Measurements from ENCODE around the gene CAPG.
"Not testable (repeated sequence)": the region's sequence is repeated elsewhere in the genome, so short reads cannot be mapped to it uniquely, and the experiment has no call there.

The CAPG gene

GRCh38 chr2:85419009-85419675, 9.0 kb upstream of the CAPG start:
- no peak for DNase-seq

- DNase-seq = peak; percentile 44 to 87
Observed at GRCh38 chr2:85418132-85419008, 8.2 kb upstream of the CAPG start, which contains the start of gene SH2D6. Gene SH2D6 (plus strand): TSS chr2:85418714. CDS start chr2:85429466, 10,752 bp downstream.

- DNase-seq = no peak
Observed at GRCh38 chr2:85415980-85416650, 5.9 kb upstream of the CAPG start.

GRCh38 chr2:85414761-85415553, 4.8 kb upstream of the CAPG start:
- DNase-seq = no peak

GRCh38 chr2:85414421-85414759, 4.2 kb upstream of the CAPG start:
- not testable (repeated sequence) for DNase-seq

GRCh38 chr2:85413592-85414420, 3.6 kb upstream of the CAPG start:
- DNase-seq = no peak

GRCh38 chr2:85411405-85411748, 1.2 kb upstream of the CAPG start:
- DNase-seq = no peak

GRCh38 chr2:85410584-85411404, 628 bp upstream of the CAPG start:
- DNase-seq = no peak

- no peak for DNase-seq
Observed at GRCh38 chr2:85405201-85406059, 4.7 kb downstream of the CAPG start.

- DNase-seq = no peak
Observed at GRCh38 chr2:85401844-85402243, 8.3 kb downstream of the CAPG start.

GRCh38 chr2:85401464-85401805, 8.7 kb downstream of the CAPG start:
- DNase-seq = no peak

- no peak for DNase-seq
Observed at GRCh38 chr2:85400541-85401463, 9.4 kb downstream of the CAPG start.

- no peak for DNase-seq
Observed at GRCh38 chr2:85400023-85400422, 10.1 kb downstream of the CAPG start.

GRCh38 chr2:85399183-85399455, 11.0 kb downstream of the CAPG start:
- no peak for DNase-seq

- DNase-seq = no peak
Observed at GRCh38 chr2:85398426-85399182, 11.6 kb downstream of the CAPG start.

GRCh38 chr2:85397925-85398331, 12.2 kb downstream of the CAPG start:
- DNase-seq = no peak

GRCh38 chr2:85396531-85397470, 13.4 kb downstream of the CAPG start:
- DNase-seq = no peak
